NCI-H774 (cell line): Measurements from ENCODE around the gene CXCL17.

Experiments used
- DNase-seq: peaks from one replicate; lab custom pipeline; 2025; lab: John Stamatoyannopoulos, UW

CXCL17 gene

GRCh38 chr19:42423462-42424344, 19.0 kb downstream of the CXCL17 start:
- DNase-seq, result peak; percentile 77

DNA sequence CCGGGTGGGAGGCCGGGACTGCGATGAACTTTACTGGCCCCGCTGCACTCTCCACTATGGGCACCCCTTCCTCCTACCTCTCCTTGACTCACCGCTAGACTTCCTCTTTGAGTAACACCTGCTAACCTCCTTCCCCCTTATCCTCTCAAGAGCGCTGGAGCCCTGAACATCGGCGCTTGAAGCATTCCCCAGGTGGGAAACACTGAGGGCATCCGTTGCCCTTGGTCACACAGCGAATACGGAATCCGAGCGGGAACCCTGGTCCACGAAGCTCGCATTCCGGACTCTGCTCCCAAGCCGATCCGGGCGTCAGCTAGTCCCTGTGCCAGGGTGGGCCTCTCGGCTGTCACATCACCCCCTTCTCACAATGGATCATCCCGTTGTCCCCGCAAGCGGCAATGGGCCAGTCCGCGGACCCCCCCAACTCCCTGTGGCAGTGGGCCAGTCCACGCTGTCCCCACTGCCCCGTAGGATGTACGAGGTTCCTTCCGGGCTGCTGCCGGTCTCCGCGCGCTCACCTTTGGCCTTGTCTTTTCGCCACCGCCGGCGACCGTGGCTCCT, 19.8 kb downstream of the CXCL17 start:
- DNase-seq, result no peak

- no peak for DNase-seq
Observed at GRCh38 chr19:42422092-42422900, 20.4 kb downstream of the CXCL17 start.

GRCh38 chr19:42421591-42422031, 21.1 kb downstream of the CXCL17 start:
- DNase-seq, result no peak

GRCh38 chr19:42421101-42421500, 21.6 kb downstream of the CXCL17 start:
- DNase-seq, result no peak

- no peak for DNase-seq
Observed at GRCh38 chr19:42420055-42420544, 22.6 kb downstream of the CXCL17 start.

DNA sequence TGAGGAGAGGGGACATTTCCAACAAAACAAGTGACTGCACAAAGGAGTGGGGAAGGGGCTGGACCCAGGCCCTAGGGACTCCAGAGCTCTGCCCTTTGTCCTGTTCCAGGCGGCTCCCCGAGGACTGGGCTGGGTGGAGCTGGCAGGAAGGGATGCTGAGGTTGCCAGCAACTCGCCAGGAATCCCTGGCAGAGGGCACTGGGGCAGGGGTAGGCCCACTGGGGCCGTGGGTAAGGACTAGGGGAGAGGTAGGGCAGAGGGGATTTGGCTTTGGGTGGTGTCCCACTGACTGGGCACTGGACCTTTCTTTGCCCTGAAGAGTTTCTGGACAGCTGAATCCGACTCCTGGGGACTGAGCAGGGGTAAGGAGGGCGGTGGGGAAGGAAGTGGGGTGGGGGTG, 23.4 kb downstream of the CXCL17 start:
- DNase-seq, result no peak

GRCh38 chr19:42412661-42413076, 30.1 kb downstream of the CXCL17 start:
- DNase-seq, result no peak

DNA sequence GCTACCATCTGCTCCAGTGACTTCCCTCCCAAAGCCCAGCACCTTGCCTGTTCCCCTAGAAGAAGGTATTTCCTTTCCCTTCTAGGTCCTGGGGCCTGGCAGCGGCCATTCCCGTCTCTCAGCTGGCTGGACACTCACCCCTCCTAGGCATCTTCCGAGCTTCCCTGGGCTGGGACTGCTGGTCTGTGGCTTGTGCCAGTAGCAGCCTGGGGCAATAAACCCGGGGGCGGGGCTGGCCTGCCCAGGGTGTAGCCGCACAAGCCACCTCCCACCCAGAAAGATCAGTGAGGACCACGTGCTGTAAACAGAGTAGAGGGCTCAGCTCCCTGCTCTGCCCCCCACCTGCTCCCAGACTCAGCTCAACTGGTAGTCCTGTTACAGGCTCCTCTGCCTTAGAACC, 30.5 kb downstream of the CXCL17 start:
- no peak for DNase-seq

DNA sequence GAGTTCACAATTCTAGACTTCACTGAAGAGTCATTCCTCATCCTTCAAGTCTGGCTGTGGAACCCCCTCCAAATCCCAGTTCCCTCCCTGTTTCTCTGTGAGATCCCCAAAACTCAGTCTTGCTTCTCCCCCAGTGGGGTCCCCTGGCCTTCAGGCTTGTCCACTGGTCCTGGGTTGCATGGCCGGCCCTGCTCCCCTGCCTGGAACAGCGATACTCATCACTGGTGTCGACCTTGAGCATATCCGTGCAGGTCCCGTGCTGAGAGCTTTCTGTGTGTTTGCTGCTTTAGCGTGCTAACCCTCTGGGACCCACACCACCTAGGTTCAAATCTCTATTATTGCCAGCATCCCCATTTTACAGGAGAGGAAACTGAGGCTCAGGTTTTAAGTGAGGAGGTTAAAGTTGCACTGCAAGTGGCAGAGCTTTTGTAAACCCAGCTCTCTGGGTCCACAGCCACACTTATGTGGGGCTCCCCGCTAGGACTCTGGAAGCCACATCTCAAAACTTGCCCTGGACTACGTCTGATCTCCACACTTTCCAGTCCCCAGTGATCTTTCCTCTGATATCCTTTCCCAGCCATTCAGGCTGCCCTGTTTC, 31.1 kb downstream of the CXCL17 start:
- no peak for DNase-seq

GRCh38 chr19:42410371-42410770, 32.4 kb downstream of the CXCL17 start:
- DNase-seq, result no peak

DNA sequence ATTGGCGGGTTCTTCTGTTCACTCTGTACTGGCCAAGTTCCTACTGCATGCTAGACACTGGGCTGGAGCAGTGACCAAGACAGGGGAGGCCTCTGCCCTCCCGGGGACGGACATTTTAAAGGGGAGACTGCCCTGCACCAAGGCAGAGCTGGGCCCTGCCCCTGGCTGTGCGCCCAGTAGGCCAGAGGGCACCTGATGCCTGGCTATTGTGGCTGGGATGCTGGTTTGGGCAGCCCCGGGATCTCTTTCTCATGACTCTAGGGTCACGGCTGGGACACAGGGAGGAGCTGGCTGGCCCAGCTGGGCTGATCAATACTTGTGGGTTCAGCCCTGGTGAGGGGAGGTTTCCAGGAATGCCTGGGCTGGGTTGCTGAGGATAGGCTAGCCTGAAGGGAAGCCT, 33.3 kb downstream of the CXCL17 start:
- no peak for DNase-seq

DNA sequence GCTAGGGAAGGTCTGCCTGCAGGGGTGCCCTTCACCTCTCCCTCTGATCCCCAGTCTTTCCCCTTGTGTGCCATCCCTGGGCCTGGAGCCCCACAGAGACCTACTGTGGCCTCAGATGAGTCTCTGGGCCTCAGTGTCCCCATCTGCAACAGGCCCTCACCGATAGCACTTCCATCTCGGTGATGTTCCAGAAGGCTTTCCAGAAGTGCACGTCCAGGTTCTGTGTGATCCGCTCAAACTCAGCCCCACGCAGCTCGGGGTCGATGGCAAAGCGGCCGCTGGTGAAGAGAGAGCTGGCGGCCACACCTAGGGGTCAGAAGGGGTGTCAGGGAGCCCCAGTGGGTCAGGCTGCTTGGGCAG, 35.0 kb downstream of the CXCL17 start:
- no peak for DNase-seq

DNA sequence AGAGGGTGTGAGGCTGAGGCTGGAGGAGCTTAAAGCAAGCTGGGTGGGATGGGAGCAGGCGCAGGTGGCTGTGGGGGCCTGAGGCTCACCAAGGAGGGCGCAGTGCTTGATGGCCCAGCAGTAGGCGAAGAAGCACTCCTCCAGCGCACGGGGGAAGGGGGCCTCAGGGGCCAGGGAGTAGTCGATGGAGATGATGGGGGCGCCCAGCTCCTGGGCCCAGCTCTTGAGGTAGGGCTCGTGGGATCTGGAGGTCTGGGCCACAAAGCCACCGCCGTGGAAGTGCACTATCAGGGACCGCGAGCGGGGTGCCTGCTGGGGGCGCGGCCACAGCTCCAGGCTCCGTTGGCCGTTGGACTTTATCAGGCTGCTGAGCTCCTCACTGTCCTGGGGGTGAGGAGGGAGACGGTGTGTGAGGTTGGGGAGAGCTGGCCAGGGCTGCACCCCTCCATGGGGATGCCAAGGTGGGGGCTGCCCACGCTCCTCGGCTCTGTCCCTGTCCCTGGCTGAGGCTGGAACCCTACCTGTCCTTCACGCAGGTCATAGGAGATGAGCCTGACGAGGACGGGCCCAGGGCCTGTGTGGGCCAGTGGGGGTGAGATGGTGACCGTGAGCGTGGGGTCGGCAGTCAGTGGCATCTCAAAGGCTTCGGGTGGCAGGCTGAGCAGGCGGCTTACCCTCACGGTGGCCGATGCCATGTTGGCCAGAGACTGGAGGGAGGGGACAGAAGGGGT, 35.5 kb downstream of the CXCL17 start:
- DNase-seq, result no peak

DNA sequence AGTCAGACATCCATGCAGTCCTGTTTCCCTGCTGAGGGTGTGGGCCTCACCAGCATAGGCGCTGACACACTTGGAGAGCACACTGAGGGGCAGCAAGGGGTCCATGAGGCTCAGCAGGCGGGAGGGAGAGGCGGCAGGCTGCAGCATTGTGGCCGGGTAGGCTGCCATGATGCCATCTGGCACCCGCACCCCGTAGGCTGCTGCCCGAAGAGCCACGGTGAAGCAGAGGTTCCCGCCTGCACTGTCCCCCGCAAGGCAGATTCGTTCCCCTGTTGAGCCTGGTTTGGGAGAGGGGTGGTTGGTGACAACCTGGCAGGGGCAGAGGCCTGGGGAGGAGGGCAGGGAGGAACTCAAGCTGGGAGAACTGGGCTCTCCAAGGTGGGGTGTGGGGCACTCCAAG, 36.6 kb downstream of the CXCL17 start:
- DNase-seq, result no peak

- no peak for DNase-seq
Observed at GRCh38 chr19:42403586-42403985, 39.2 kb downstream of the CXCL17 start.

DNA sequence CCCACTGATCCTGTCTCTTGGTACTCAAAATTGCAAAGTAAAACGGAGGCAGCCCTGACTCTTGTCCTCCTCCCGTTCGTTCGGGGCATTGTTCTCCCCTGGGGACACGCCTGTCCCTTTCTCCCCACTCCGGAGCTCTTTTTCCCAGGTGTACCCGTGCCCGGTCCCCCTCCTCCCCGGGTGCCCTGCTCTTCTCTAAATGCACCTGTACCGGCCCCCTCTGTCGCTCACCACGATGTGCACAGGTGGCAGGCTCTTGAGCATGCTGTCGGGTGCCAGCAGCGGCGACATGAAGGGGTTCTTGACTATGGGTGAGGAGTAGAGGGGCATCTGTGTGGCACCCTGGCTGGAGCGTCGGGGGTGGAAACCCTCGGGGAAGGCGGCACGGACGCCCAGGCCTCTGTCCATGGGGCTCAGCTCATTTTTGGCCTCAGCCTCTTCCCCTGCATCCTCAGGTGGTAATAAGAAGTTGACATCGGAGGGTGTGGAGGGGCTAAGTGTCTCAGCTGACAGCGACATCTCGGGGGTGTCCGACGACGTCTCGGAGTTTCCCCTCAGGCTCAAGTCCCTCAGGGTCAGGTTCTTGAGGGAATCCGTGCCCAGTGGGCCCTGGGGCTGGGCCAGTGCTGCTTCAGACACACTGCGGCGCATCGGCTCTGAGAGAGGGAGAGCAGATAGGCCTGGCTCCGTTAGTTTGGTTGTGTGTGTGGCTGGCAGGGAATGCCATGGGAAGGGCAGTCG, 40.2 kb downstream of the CXCL17 start:
- DNase-seq, result no peak

GRCh38 chr19:42401365-42402303, 41.1 kb downstream of the CXCL17 start:
- peak; percentile 30 for DNase-seq

GRCh38 chr19:42400404-42400803, 42.3 kb downstream of the CXCL17 start:
- DNase-seq, result no peak
